NCI-H1694 (cell line): ENCODE measurements around the gene CCDC38.

ENCODE experiments used
- DNase-seq: peaks from one replicate; lab custom pipeline; 2025; lab: John Stamatoyannopoulos, UW

The CCDC38 gene

DNA sequence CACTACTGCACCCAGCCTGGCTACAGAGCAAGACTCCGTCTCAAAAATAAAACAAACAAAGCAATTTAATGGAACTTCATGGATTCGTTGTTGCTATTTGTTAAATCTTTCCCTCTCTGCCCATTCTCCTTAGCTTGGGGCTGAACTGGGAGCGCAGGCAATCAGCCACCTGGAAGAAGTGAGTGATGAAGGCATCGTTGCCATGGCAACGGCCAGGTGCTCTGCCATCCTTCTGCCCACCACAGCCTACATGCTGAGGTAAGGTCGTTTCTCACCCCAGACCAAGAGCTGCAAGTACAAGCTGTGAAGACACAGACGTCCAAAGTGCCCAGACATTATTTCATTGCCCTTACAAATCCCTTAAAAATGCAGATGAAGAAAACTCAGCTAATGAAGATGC, 19.8 kb upstream of the CCDC38 start:
- no peak for DNase-seq

DNA sequence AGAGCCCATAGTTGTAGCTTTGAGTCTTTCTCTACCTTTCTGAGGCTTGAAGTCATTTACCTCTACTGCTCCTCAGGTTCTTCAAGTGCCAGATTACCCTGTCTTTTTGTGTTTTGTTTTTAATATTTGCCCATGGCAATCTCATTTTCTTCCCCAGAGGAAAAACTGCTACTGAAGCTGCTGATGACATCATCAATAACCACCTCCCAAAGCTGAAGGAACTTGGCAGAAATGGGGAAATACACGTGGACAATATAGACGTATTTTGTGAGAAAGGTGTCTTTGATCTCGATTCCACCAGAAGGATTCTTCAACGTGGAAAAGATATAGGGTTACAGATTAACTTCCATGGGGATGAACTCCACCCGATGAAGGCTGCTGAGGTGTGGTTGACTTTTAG, 17.8 kb upstream of the CCDC38 start:
- DNase-seq = no peak

- DNase-seq = peak; percentile 20
Observed at GRCh38 chr12:95959107-95959506, 16.7 kb upstream of the CCDC38 start.

- no peak for DNase-seq
Observed at GRCh38 chr12:95956557-95957145, 14.2 kb upstream of the CCDC38 start.

- DNase-seq = no peak
Observed at GRCh38 chr12:95955549-95956159, 13.2 kb upstream of the CCDC38 start.

- DNase-seq = no peak
Observed at GRCh38 chr12:95953000-95953399, 10.6 kb upstream of the CCDC38 start.

- DNase-seq = no peak
Observed at GRCh38 chr12:95951515-95951914, 9.1 kb upstream of the CCDC38 start.

DNA sequence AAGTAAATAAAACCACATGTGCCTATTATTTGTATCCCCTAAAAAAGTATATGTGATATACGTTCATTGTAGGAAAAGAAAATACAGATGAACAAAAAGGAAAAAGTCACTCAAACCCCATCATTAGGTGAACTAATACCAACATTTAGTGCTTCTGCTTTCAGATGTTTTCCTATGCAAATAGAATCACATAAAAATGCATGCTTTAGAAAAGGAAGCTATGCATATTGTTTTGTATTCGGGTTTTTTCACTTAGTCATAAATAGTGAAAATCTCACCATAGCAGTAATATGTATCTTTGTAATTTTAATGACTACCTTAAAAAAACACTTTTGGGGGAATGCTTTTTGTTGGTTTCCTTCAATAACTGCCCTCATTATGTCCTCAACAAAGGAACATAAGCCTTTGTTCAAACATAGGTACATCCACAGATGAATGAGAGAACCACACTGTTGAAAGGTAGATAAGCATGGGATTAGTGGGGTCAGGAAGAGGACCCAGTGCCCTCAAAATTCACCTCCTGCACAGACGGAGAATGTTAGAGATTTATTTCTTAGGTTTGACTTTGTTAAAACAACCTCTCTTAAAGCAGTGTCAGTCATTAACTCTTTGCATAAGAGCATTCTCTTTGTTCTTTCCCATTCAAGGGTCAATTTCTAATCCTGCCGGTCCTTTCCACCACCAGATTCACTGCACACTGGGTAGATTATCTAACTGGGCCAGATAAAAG, 7.2 kb upstream of the CCDC38 start:
- DNase-seq = no peak

GRCh38 chr12:95944108-95944704, 1.8 kb upstream of the CCDC38 start:
- DNase-seq = no peak

- no peak for DNase-seq
Observed at GRCh38 chr12:95943330-95943842, 972 bp upstream of the CCDC38 start, which contains the start of gene AMDHD1. AMDHD1 (plus strand) TSS chr12:95943331; CDS start chr12:95943399, 68 bp downstream.

DNA sequence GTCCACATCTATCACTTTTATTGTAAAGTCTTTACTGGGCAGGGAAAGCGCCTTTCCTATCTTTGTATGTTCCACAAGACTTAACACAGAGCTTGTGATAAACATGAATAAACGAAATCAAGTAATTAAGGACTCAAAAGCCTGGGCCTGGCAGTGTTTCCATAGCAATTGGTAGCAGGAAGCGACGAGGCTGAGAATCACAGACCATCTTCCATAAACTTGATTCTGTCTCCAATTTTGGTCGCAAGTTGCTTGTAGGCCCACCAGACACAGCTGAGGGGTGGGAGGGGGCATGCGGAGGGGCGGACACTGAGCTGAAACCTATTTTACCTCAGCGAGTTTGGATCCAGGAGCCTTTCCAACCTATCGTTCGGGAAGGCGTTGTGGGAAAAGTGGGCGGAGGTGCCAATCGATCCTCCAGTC, 302 bp downstream of the CCDC38 start:
- DNase-seq = no peak

DNA sequence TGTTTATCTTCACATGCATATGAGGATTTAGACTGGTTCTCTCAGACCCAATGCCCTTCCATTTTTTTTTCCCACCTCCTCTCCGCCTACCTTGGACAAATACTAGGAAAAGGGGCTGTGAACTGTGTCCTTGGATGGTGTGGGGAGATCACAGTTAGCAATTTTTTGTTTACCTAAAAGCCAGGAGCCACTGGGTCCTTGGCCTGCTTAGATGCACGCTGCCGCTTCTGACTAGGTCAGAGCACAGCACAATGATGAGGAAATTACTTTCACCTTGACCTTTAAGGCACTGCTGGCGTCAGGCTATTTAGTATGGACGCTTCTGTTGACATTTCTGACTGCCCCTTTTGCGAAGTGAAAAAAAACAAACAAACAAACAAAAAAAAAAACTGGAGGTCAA, 1.9 kb downstream of the CCDC38 start:
- no peak for DNase-seq

DNA sequence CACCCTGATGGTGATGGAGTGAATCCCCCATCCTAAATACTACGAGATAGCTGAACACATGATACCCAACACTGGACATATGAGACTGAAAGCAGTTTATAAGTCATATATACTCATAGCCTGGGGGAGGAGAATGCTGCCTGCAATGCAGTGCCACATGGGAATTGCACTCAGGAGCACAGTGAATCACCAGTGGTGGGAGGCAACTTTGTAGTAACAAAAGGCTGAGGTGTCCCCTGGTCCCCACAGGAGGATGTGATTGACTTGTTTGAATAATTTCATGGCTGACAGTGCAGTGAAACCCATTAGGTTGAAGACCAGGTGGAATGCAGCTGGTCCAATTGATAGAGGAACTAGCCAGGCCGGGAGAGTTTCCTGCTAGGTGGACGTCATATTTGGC, 20.2 kb downstream of the CCDC38 start:
- DNase-seq = no peak

DNA sequence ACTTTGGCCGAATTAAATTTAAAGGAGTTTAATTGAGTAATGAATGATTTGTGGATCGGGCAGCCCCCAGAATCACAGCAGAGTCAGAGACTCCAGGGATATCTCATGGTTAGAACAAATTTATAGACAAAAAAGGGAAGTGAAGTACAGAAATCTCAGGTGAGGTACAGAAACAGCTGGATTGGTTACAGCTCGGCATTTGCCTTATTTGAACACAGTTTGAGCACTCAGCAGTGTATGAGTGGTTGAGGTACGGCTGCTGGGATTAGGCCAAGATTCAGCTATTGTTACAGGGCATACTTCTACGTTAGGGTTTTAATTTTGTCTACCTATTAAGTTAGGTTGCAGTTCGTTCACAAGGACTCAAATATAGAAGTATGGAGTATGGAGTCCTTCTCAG, 23.3 kb downstream of the CCDC38 start:
- no peak for DNase-seq

DNA sequence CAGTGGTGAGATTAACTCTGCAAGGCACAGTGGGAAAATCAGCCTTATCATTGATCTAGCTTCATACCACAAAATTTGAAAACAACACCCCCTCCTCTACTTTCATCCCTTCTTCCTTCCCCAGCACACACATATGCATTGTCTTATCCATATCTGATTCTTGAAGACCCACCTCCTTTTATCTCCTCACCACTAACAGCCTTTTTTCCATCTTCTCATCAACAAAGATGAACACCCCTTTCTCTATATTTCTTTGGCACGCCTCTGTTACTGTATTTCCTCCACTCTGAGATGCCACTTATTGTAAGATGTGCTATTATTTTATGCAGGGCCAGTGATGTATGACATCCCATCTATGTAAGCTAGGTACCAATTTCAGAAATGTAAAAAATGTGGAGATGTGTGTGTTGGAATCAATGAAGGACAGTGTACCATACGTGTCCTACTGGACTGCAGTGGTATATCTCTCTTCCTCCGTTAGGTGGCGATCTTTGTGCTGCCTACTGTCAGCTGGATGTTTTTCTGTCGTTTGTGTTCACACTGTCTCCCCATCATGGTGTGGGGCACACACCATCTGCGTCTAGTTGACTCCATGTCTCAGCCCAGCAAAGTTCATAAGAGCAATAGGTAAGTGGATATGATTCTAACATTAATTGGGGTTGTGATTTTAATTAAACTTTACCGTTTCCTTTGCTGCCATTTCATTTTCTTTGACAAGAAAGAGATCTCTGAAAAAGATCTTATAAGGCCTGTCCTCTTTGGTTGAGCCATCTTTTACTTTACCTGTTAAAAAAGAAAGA, 24.0 kb downstream of the CCDC38 start:
- peak; percentile 2 for DNase-seq

DNA sequence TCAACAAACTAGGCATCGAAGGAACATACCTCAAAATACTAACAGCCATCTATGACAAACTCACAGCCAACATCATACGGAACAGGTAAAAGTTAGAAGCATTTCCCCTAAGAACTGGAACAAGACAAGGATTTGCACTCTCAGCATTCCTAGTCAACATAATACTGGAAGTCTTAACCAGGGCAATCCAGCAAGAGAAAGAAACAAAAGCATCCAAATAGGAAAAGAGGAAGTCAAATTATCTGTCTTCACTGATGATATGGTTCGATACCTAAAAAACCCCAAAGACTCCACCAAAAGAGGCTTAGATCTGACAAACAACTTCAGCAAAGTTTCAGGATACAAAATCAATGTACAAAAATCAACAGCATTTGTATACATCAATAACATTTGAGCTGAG, 32.5 kb downstream of the CCDC38 start:
- no peak for DNase-seq

DNA sequence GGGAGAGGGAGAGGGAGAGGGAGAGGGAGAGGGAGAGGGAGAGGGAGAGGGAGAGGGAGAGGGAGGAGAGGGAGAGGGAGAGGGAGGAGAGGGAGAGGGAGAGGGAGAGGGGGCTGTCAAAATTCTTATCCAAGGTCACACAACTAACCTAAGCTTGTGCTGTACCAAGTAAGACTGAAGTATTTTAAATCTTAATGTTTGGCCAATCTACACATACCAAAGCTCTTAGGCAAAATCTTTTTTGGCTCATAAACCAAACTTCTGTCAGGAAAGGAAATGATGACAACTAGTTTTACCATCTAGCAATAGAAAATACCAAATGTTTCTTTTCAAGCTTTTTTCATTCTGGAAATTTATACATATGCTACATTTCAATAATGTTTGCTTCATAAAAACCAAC, 33.8 kb downstream of the CCDC38 start:
- no peak for DNase-seq

DNA sequence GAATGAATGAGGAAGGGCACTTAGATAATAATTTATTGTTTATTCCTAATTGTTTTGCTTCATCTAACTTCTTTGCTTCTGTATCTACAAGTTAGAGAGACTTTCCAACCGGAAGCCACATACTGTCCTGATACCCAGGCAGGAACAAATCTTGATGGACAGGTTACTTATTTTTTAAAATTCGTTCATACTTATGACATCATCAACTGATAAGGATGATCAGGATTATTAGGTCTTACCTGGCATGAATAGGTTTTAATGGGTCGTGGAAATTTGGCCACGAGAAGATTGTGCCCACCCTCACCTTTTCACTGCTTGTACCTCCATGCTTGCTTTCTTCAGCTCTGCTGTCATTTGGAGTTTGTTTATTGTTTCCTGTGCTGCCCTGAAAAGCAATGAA, 44.3 kb downstream of the CCDC38 start:
- DNase-seq = no peak

GRCh38 chr12:95896846-95897245, 45.6 kb downstream of the CCDC38 start:
- no peak for DNase-seq

DNA sequence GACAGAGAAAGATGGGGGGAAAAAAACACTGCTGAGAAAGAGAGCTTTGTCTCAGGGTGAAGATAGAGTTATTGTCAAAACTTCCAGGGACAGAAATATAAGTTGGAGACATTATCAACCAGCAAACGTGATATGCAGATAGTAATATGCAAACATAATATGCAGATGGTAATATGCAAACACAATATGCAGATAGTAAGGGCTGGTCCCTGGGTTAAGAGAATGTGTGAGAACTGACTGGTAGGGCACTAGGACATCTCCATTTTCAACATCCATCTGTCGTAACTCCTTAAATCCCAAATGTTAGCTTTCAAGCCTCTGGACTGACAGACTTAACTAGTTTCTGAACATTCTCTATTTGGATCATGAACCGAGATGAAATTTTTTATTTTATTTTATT, 51.5 kb downstream of the CCDC38 start:
- DNase-seq = no peak

GRCh38 chr12:95887311-95887710, 55.1 kb downstream of the CCDC38 start:
- no peak for DNase-seq

DNA sequence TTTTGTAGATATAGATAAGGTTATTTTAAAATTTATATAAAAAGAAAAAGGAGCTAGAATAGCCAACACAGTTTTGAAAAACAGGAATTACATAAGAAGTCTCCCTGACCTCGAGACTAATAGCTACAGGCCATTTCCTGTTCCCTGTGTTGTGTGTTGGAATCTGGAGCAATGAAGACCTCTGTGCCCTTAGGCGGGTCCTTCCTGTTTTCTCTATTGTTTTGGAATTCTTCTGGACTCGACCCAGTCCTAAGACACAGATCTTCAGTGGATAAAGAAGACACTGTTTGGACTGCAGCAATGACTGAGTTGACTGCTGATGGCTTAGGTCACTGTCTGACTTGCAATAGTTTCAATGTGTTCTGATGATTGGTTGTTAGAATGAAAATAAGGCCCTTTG, 57.4 kb downstream of the CCDC38 start:
- no peak for DNase-seq
